ENCODE measurements around the gene CDC14B.

CDC14B gene

GRCh38 chr9:96498796-96499195 lies 120.8 kb downstream of the CDC14B start:
- no peak for TF ChIP-seq USF1 (IDR thresholded peaks at IDR 0.05)
- no peak for TF ChIP-seq ZBTB7A (IDR thresholded peaks at IDR 0.05; ENCODE audit: low read depth)
- no peak for TF ChIP-seq CEBPB (IDR thresholded peaks at IDR 0.05)
- TF ChIP-seq NFIC (IDR thresholded peaks at IDR 0.05), result no peak
- no peak for TF ChIP-seq CREB1 (IDR thresholded peaks at IDR 0.05; ENCODE audit: low read depth)
- no peak for TF ChIP-seq TAF1 (IDR thresholded peaks at IDR 0.05; ENCODE audit: low read depth)
- no peak for TF ChIP-seq EGR1 (IDR thresholded peaks at IDR 0.05)
- TF ChIP-seq FOXM1 (IDR thresholded peaks at IDR 0.05; ENCODE audit: borderline replicate concordance, low read depth), result no peak
- no peak for TF ChIP-seq EP300 (IDR thresholded peaks at IDR 0.05; ENCODE audit: borderline replicate concordance)
- no peak for TF ChIP-seq REST (IDR thresholded peaks at IDR 0.05; ENCODE audit: low read depth)
- no peak for TF ChIP-seq YY1 (IDR thresholded peaks at IDR 0.05; ENCODE audit: low read depth)
- TF ChIP-seq RAD21 (IDR thresholded peaks at IDR 0.05; ENCODE audit: low read depth), result no peak
- TF ChIP-seq MAX (IDR thresholded peaks at IDR 0.05), result no peak
- no peak for TF ChIP-seq TCF12 (IDR thresholded peaks at IDR 0.05; ENCODE audit: low read depth)
- TF ChIP-seq TEAD4 (IDR thresholded peaks at IDR 0.05), result no peak

GRCh38 chr9:96497117-96497399 lies 122.6 kb downstream of the CDC14B start:
- no peak for TF ChIP-seq EGR1 (IDR thresholded peaks at IDR 0.05)
- TF ChIP-seq YY1 (IDR thresholded peaks at IDR 0.05; ENCODE audit: low read depth), result no peak
- TF ChIP-seq EP300 (IDR thresholded peaks at IDR 0.05; ENCODE audit: borderline replicate concordance), result no peak
- TF ChIP-seq TCF12 (IDR thresholded peaks at IDR 0.05; ENCODE audit: low read depth), result no peak
- TF ChIP-seq RAD21 (IDR thresholded peaks at IDR 0.05; ENCODE audit: low read depth), result no peak
- no peak for TF ChIP-seq USF1 (IDR thresholded peaks at IDR 0.05)
- TF ChIP-seq TEAD4 (IDR thresholded peaks at IDR 0.05), result no peak
- no peak for TF ChIP-seq FOXM1 (IDR thresholded peaks at IDR 0.05; ENCODE audit: borderline replicate concordance, low read depth)
- TF ChIP-seq CEBPB (IDR thresholded peaks at IDR 0.05), result no peak
- no peak for TF ChIP-seq REST (IDR thresholded peaks at IDR 0.05; ENCODE audit: low read depth)

- TF ChIP-seq MAX (IDR thresholded peaks at IDR 0.05) (no peak), USF1 (IDR thresholded peaks at IDR 0.05) (no peak), YY1 (IDR thresholded peaks at IDR 0.05; ENCODE audit: low read depth) (no peak), TCF12 (IDR thresholded peaks at IDR 0.05; ENCODE audit: low read depth) (no peak), EP300 (IDR thresholded peaks at IDR 0.05; ENCODE audit: borderline replicate concordance) (no peak), EGR1 (IDR thresholded peaks at IDR 0.05) (no peak), RAD21 (IDR thresholded peaks at IDR 0.05; ENCODE audit: low read depth) (no peak), CREB1 (IDR thresholded peaks at IDR 0.05; ENCODE audit: low read depth) (no peak), ZBTB7A (IDR thresholded peaks at IDR 0.05; ENCODE audit: low read depth) (no peak), NFIC (IDR thresholded peaks at IDR 0.05) (no peak), REST (IDR thresholded peaks at IDR 0.05; ENCODE audit: low read depth) (no peak), TEAD4 (IDR thresholded peaks at IDR 0.05) (no peak), CEBPB (IDR thresholded peaks at IDR 0.05) (no peak)
These were observed 123.1 kb downstream of the CDC14B start for GRCh38 chr9:96496368-96497116.

- TF ChIP-seq REST (IDR thresholded peaks at IDR 0.05; ENCODE audit: low read depth) (no peak), CREB1 (IDR thresholded peaks at IDR 0.05; ENCODE audit: low read depth) (no peak), YY1 (IDR thresholded peaks at IDR 0.05; ENCODE audit: low read depth) (no peak), EGR1 (IDR thresholded peaks at IDR 0.05) (no peak), EP300 (IDR thresholded peaks at IDR 0.05; ENCODE audit: borderline replicate concordance) (no peak), FOXM1 (IDR thresholded peaks at IDR 0.05; ENCODE audit: borderline replicate concordance, low read depth) (no peak), MAX (IDR thresholded peaks at IDR 0.05) (no peak), TCF12 (IDR thresholded peaks at IDR 0.05; ENCODE audit: low read depth) (no peak), NFIC (IDR thresholded peaks at IDR 0.05) (no peak), TEAD4 (IDR thresholded peaks at IDR 0.05) (no peak), CEBPB (IDR thresholded peaks at IDR 0.05) (no peak), USF1 (IDR thresholded peaks at IDR 0.05) (no peak), RAD21 (IDR thresholded peaks at IDR 0.05; ENCODE audit: low read depth) (no peak), TAF1 (IDR thresholded peaks at IDR 0.05; ENCODE audit: low read depth) (no peak)
These were observed 124.3 kb downstream of the CDC14B start for GRCh38 chr9:96495341-96495740.
